Measurements from ENCODE around the gene MAST4.

GRCh38 chr5:67030289-67031056 lies 434.3 kb downstream of the MAST4 start:
- TF ChIP-seq KLF1 (tag by site-specific recombination; IDR thresholded peaks at IDR 0.05): no peak
- TF ChIP-seq CTCF (tag by site-specific recombination; IDR thresholded peaks at IDR 0.05): no peak
- no peak for TF ChIP-seq ZNF16 (tag by site-specific recombination; IDR thresholded peaks at IDR 0.05; ENCODE audit: low read depth)
- no peak for TF ChIP-seq ZNF324 (tag by site-specific recombination; IDR thresholded peaks at IDR 0.05)
- no peak for TF ChIP-seq TRIM28 (IDR thresholded peaks at IDR 0.05; ENCODE audit: borderline replicate concordance, low read length)
- no peak for TF ChIP-seq IKZF3 (tag by site-specific recombination; IDR thresholded peaks at IDR 0.05)
- TF ChIP-seq ZNF843 (tag by site-specific recombination; IDR thresholded peaks at IDR 0.05): no peak
- TF ChIP-seq ZNF747 (tag by site-specific recombination; IDR thresholded peaks at IDR 0.05): no peak
- TF ChIP-seq ZNF561 (tag by site-specific recombination; IDR thresholded peaks at IDR 0.05; ENCODE audit: borderline replicate concordance): no peak
- no peak for TF ChIP-seq SETDB1 (IDR thresholded peaks at IDR 0.05; ENCODE audit: insufficient read length, low read length)
- TF ChIP-seq ZNF571 (tag by site-specific recombination; IDR thresholded peaks at IDR 0.05): no peak
- no peak for TF ChIP-seq KLF9 (tag by site-specific recombination; IDR thresholded peaks at IDR 0.05; ENCODE audit: low read depth)
- TF ChIP-seq, protein P1, sequence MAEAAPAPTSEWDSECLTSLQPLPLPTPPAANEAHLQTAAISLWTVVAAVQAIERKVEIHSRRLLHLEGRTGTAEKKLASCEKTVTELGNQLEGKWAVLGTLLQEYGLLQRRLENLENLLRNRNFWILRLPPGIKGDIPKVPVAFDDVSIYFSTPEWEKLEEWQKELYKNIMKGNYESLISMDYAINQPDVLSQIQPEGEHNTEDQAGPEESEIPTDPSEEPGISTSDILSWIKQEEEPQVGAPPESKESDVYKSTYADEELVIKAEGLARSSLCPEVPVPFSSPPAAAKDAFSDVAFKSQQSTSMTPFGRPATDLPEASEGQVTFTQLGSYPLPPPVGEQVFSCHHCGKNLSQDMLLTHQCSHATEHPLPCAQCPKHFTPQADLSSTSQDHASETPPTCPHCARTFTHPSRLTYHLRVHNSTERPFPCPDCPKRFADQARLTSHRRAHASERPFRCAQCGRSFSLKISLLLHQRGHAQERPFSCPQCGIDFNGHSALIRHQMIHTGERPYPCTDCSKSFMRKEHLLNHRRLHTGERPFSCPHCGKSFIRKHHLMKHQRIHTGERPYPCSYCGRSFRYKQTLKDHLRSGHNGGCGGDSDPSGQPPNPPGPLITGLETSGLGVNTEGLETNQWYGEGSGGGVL (tag by site-specific recombination; IDR thresholded peaks at IDR 0.05): no peak
